HG03457 (cell line): ENCODE measurements around the gene TMEM51.

Experiments used
- ATAC-seq: cut with Tn5 transposase; IDR thresholded peaks from one replicate; pipeline ENCODE4 v1.9.1; 2021; ENCODE audit warnings: moderate number of reproducible peaks; ENCODE audit not compliant: unreplicated experiment

TMEM51 gene

DNA sequence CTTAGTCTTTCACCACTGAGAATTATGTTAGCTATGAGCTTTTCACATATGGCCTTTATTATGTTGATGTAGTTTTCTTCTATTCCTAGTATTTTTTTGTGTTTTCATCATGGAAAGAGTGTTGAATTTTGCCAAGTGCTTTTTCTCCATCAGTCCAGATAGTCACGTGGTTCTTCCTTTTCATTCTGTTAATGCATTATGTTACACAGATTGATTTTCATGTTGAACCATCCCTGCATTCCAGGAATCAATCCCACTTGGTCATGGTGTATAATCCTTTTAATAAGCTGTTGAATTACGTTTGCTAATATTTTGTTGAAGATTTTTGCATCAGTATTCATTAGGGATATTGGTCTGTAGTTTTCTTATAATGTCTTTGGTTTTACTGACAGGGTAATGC, 111.2 kb downstream of the TMEM51 start:
- ATAC-seq, result no peak
